ENCODE measurements around the gene SLC23A1. TPM values are rescaled to one million over a fixed set of nuclear protein-coding genes. Genes with fewer than 3 reads are reported as not detected.

Gene SLC23A1
- total and polyA plus RNA-seq, 2 experiments from 2014 or later = 3.3 to 13.4 TPM

DNA sequence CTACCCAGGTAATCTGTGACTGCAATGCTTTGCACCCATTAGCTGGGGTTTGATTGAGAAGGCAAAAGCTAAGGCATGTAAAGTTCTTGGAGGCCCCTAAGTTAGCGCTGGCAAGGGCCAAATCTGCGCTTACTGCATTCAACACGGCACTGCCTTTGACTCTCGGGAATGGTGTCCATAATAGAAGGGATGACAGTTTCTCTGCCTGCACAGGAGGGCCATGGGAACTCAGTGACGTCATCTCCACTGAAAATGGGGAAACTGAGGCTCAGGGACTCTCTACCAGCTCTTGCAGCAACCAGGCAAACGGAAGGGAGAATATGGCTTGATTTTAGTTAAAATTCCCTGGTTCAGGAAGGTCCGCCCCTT is 20.3 kb upstream of the SLC23A1 start:
- Histone ChIP-seq H3K4me2 (peak overlapping the region; percentile 83), H3K36me3 (replicated peaks; ENCODE audit: insufficient read depth, low read depth) (no peaks in the 10 kb centered on the region), H3K79me2 (no peaks in the 10 kb centered on the region), H3K9me2 (replicated peaks; ENCODE audit: insufficient read depth) (no peaks in the 10 kb centered on the region), H3K27ac (peak overlapping the region; percentile 91), H3K9me3 (ENCODE audit: low read depth) (no peaks in the 10 kb centered on the region), H2AFZ (peak overlapping the region; percentile 34), H3K4me1 (ENCODE audit: insufficient read depth) (peaks cover 6% of the 10 kb centered on the region), H3K27me3 (no peaks in the 10 kb centered on the region), H3K4me3 (peak overlapping the region; percentile 28), H4K20me1 (ENCODE audit: insufficient read depth, poor library complexity, severe bottlenecking) (no peaks in the 10 kb centered on the region)
- DNase-seq (ENCODE audit: low spot score) = no peak
- TF ChIP-seq EZH2phosphoT487 (IDR thresholded peaks at IDR 0.05; ENCODE audit: low read depth, severe bottlenecking, unreplicated experiment) (no peak), EZH2 (IDR thresholded peaks at IDR 0.05; ENCODE audit: borderline replicate concordance) (no peak), CTCF (IDR thresholded peaks at IDR 0.05; ENCODE audit: poor library complexity) (no peak)
- 29% methylated on average over 7 of the region's 7 CpGs for WGBS (ENCODE audit: low lambda C conversion rate, missing lambda C conversion rate)

DNA sequence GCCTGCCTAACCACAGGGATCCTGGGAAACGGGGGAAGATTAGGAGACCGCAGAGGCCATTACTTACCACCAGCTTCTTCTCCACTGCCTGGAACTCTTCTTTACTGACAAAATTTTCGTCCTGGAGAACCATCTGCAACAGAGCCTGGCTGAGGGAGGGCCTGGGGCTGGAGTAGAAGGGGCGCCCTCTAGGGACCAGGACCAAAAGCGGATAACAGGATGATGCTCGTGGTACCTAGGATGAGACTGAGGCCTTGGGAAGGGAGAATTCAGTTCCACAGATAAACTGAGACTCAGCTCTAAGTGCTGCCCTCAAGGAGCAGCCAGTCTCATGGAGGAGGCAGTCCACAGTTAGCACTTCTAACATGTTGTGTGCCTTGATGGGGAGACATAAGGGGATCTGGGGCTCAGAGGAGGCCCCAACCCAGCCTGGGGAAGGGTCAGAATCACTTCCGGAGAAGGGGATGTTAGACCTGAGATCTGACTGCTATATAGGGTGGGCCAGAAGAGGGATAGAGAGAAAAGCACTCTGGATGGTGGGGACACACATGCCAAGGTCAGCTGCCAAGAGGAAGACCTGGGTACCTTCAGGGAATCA is 19.6 kb upstream of the SLC23A1 start:
- no peaks in the 10 kb centered on the region for H3K36me3 ChIP-seq (replicated peaks; ENCODE audit: insufficient read depth, low read depth)
- H3K27me3 ChIP-seq = no peaks in the 10 kb centered on the region
- DNase-seq (ENCODE audit: low spot score) = no peak
- H3K4me1 ChIP-seq (ENCODE audit: insufficient read depth) = peaks cover 6% of the 10 kb centered on the region
- no peaks in the 10 kb centered on the region for H3K79me2 ChIP-seq
- 72% methylated on average over 7 of the region's 7 CpGs for WGBS (ENCODE audit: low lambda C conversion rate, missing lambda C conversion rate)
- H3K9me3 ChIP-seq (ENCODE audit: low read depth) = no peaks in the 10 kb centered on the region
- no peaks in the 10 kb centered on the region for H3K9me2 ChIP-seq (replicated peaks; ENCODE audit: insufficient read depth)
- H4K20me1 ChIP-seq (ENCODE audit: insufficient read depth, poor library complexity, severe bottlenecking) = no peaks in the 10 kb centered on the region
- no peak overlapping the region for H2AFZ ChIP-seq
- peak; percentile 26 for TF ChIP-seq CTCF (IDR thresholded peaks at IDR 0.05; ENCODE audit: poor library complexity)
- no peak for TF ChIP-seq EZH2 (IDR thresholded peaks at IDR 0.05; ENCODE audit: borderline replicate concordance)
- no peak for TF ChIP-seq EZH2phosphoT487 (IDR thresholded peaks at IDR 0.05; ENCODE audit: low read depth, severe bottlenecking, unreplicated experiment)
- peak overlapping the region; percentile 83 for H3K4me2 ChIP-seq
- H3K4me3 ChIP-seq = no peak overlapping the region
- H3K27ac ChIP-seq = no peak overlapping the region

DNA sequence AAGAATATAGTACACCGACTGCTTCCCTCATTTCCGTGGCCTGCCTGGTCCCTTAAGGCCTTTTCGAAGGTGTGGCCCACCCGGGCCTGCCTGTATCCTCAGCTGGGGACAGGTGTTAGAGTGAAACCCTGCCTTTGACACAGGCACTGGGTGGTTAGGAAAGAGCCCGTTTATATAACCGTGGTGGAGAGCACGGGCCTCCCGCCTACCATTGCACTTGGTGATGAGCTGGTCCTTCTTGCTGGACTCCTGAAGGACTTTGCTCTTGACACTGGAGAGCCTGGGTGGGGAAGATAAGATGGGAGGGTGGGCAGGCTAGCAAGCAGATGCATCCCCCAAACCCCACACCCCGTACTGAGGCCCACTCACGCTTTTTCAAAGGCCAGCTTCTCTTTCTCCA is 18.4 kb upstream of the SLC23A1 start:
- no peaks in the 10 kb centered on the region for H3K9me3 ChIP-seq (ENCODE audit: low read depth)
- no peak overlapping the region for H2AFZ ChIP-seq
- H3K36me3 ChIP-seq (replicated peaks; ENCODE audit: insufficient read depth, low read depth) = no peaks in the 10 kb centered on the region
- DNase-seq (ENCODE audit: low spot score) = no peak
- 91% methylated on average over 8 of the region's 10 CpGs for WGBS (ENCODE audit: low lambda C conversion rate, missing lambda C conversion rate)
- H3K4me1 ChIP-seq (ENCODE audit: insufficient read depth) = peaks cover 6% of the 10 kb centered on the region
- H3K4me3 ChIP-seq = no peak overlapping the region
- TF ChIP-seq CTCF (IDR thresholded peaks at IDR 0.05; ENCODE audit: poor library complexity) = no peak
- no peak for TF ChIP-seq EZH2 (IDR thresholded peaks at IDR 0.05; ENCODE audit: borderline replicate concordance)
- no peak for TF ChIP-seq EZH2phosphoT487 (IDR thresholded peaks at IDR 0.05; ENCODE audit: low read depth, severe bottlenecking, unreplicated experiment)
- H4K20me1 ChIP-seq (ENCODE audit: insufficient read depth, poor library complexity, severe bottlenecking) = no peaks in the 10 kb centered on the region
- H3K27me3 ChIP-seq = no peaks in the 10 kb centered on the region
- no peaks in the 10 kb centered on the region for H3K9me2 ChIP-seq (replicated peaks; ENCODE audit: insufficient read depth)
- H3K27ac ChIP-seq = no peak overlapping the region
- H3K79me2 ChIP-seq = no peaks in the 10 kb centered on the region
- no peak overlapping the region for H3K4me2 ChIP-seq
